ENCODE results near the gene REN. TPM values are rescaled to one million over a fixed set of nuclear protein-coding genes. Genes with fewer than 3 reads are reported as not detected.
A peak's percentile ranks its signal among the peaks of the same experiment; 100 is the strongest.

REN gene
- total and polyA plus RNA-seq, 12 donors = 0.24 to 3.6 (median 0.95) TPM; not detected in 3

- no peak for DNase-seq
- Histone ChIP-seq H3K27me3 (no peaks in the 10 kb centered on the region), H3K36me3 (replicated peaks in 1 of 2) (no peaks in the 10 kb centered on the region), H3K9me3 (replicated peaks in 1 of 3) (no peaks in the 10 kb centered on the region), H3K4me3 (no peak overlapping the region), H3K27ac (peak overlapping the region in 4 of 5 donors; percentile 30 to 90 (median 72)), H3K4me1 (replicated peaks in 1 of 2) (peaks cover 27 to 38% of the 10 kb centered on the region in 2 donors)
- intact Hi-C loops (cut with DNase I) = no loop called here
- WGBS, 4 donors = 73 to 79% (median 75%) methylated on average over 5 to 6 of the region's 6 CpGs
- TF ChIP-seq CTCF (IDR thresholded peaks at IDR 0.05) = no peak
- TF ChIP-seq POLR2A (IDR thresholded peaks at IDR 0.05) = no peak
Observed at GRCh38 chr1:204105131-204105515, 61.0 kb downstream of the REN start.

Other genes with a start within 250 kb of the REN start
- 10 to 100 TPM in 8 of 9 donors, 1 to 10 TPM in 1; 4.2 to 44.5 (median 28.2) TPM for gene SOX13, start 93.2 kb downstream of the REN start, total RNA-seq
- 10 to 100 TPM; 10.1 to 23.6 (median 10.3) TPM for gene SOX13, start 93.2 kb downstream of the REN start, polyA plus RNA-seq
- 10 to 100 TPM in 6 of 9 donors, 1 to 10 TPM in 3; 3.8 to 78.6 (median 11.5) TPM for gene ETNK2, start 14.3 kb downstream of the REN start, total RNA-seq
- 1 to 10 TPM; 3.1 to 7.7 (median 4.1) TPM for gene ETNK2, start 14.3 kb downstream of the REN start, polyA plus RNA-seq
- gene KISS1, start 30.2 kb upstream of the REN start, total RNA-seq = under 1 TPM in 1 of 9 donors, not detected in 8; 0.50 TPM
- under 1 TPM in 1 of 3 donors, not detected in 2; 0.34 TPM for gene KISS1, start 30.2 kb upstream of the REN start, polyA plus RNA-seq
- under 1 TPM in 1 of 9 donors, not detected in 8; 0.32 TPM for gene GOLT1A, start 47.7 kb upstream of the REN start, total RNA-seq
- gene GOLT1A, start 47.7 kb upstream of the REN start, polyA plus RNA-seq = under 1 TPM in 2 of 3 donors, not detected in 1; 0.17 to 0.31 TPM
- 10 to 100 TPM in 1 of 9 donors, 1 to 10 TPM in 8; 2.2 to 13.8 (median 5.5) TPM for gene PLEKHA6, start 193.6 kb upstream of the REN start, total RNA-seq
- 10 to 100 TPM in 1 of 3 donors, 1 to 10 TPM in 2; 3.0 to 12.8 (median 3.6) TPM for gene PLEKHA6, start 193.6 kb upstream of the REN start, polyA plus RNA-seq
- gene PPP1R15B, start 245.5 kb upstream of the REN start, total RNA-seq = 10 to 100 TPM; 31.8 to 58.9 (median 44.1) TPM
- 10 to 100 TPM in 1 of 3 donors, 1 to 10 TPM in 2; 6.8 to 29.9 (median 8.6) TPM for gene PPP1R15B, start 245.5 kb upstream of the REN start, polyA plus RNA-seq